Heart left ventricle (tissue), 16 donors: Measurements from ENCODE around the gene HSPA9. TPM values are rescaled to one million over a fixed set of nuclear protein-coding genes. Genes with fewer than 3 reads are reported as not detected.
A peak's percentile ranks its signal among the peaks of the same experiment; 100 is the strongest.

Source experiments
- ATAC-seq, 4 donors: fragments of 200-7000 bp; cut with Tn5 transposase; one replicate each; pipeline ENCODE4 v1.9.1; 2020 to 2022; ENCODE audit warnings: moderate library complexity in 4 of 4, mild to moderate bottlenecking in 3 of 4, moderate number of reproducible peaks in 1 of 4
- DNase-seq, 5 donors: peaks; one replicate each; pipeline ENCODE4 v3.0.0-alpha.2; 2020
- H3K27ac ChIP-seq, 12 donors: fragments of 200-600 bp; sonication (generic) in 4 of 12; one replicate each; pipeline versions ENCODE4 v1.5.0 to v1.8.0; 2016 to 2022; ENCODE audit warnings: mild to moderate bottlenecking in 2 of 12
- H3K27me3 ChIP-seq, 9 donors: fragments of 200-600 bp; sonication (generic) in 2 of 9; one replicate each; pipeline versions ENCODE4 v1.5.1 to v1.8.0; 2016 to 2022; ENCODE audit warnings: mild to moderate bottlenecking in 3 of 9
- H3K36me3 ChIP-seq, 9 donors: fragments of 200-600 bp; sonication (generic) in 2 of 9; one replicate each; pipeline versions ENCODE4 v1.5.0 to v1.8.0; 2018 to 2022; ENCODE audit warnings: mild to moderate bottlenecking in 2 of 9
- H3K4me1 ChIP-seq, 12 donors: fragments of 200-600 bp; sonication (generic) in 4 of 12; one replicate each; pipeline versions ENCODE4 v1.5.0 to v1.8.0; 2016 to 2022; ENCODE audit warnings: mild to moderate bottlenecking in 3 of 12
- H3K4me3 ChIP-seq, 12 donors: fragments of 200-600 bp; sonication (generic) in 4 of 12; one replicate each; pipeline versions ENCODE4 v1.5.0 to v1.8.0; 2017 to 2022; ENCODE audit warnings: mild to moderate bottlenecking in 9 of 12, moderate library complexity in 4 of 12
- H3K9me3 ChIP-seq, 12 donors: fragments of 200-600 bp; sonication (generic) in 4 of 12; one replicate each; pipeline versions ENCODE4 v1.5.0 to v1.8.0; 2016 to 2022; ENCODE audit warnings: mild to moderate bottlenecking in 1 of 12
- POLR2A ChIP-seq, 2 donors: fragments of 450-650 bp; IDR thresholded peaks; one replicate each; pipeline ENCODE4 v1.6.1; 2017; ENCODE audit warnings: antibody characterized with exemption in 2 of 2, mild to moderate bottlenecking in 2 of 2, moderate library complexity in 2 of 2
- WGBS, 4 donors: extraction: QIAGEN DNeasy Blood & Tissue Kit in 2 of 4; methylation state at CpG; one replicate each; pipeline versions ENCODE4 v1.1.5 to v1.1.7; 2013 to 2018; 5-methylcytosine and 5-hydroxymethylcytosine counted together
- intact Hi-C, 10 donors: fragments of 100-400 bp; cut with DNase I; formaldehyde crosslinking; loops; one replicate each; pipeline versions ENCODE4 v1.11.1 to v1.14.2; 2022
- polyA plus RNA-seq, 2 donors: library from polyadenylated mRNA; stranded (reverse); fragments of 200-250 nt; gene quantifications; one replicate each; pipeline ENCODE4 v1.2.3, GENCODE V29; 2013
- total RNA-seq, 9 donors: library from RNA; depleted of rRNA in 2 of 9; stranded (reverse); fragments of >200 nt in 2 of 9; fragmentation: NEBNext Ultra II Directional in 3 of 9; extraction: Animal tissue kit (Norgen Biotek cat#: 25700) in 3 of 9; gene quantifications; one replicate each; pipeline versions ENCODE4 v1.1.0 to v1.2.4, GENCODE V29; 2016 to 2023
- TF ChIP-seq, protein P1 (sequence below), 12 donors: fragments of 200-600 bp; sonication (generic) in 4 of 12; IDR thresholded peaks; one replicate each; pipeline versions ENCODE4 v1.5.0 to v1.8.0; 2018 to 2022; ENCODE audit warnings: antibody characterized with exemption in 12 of 12, mild to moderate bottlenecking in 5 of 12
- donor health status: ischemic (EF 13 %, LVEDD 7.1; RV severe dilation, severe dysfunction).
- donor health status: healthy with polysubstance abuse.
- donor health status: DM: no; HTN: yes; CAD: no.
- donor health status: DM: no; HTN: no; CAD: no.
- donor health status: ischemic (EF 25% LVEDD 6.9; RV normal size, moderate dysfunction).
- donor health status: ischemic (EF 25% LVEDD 5.7; RV mildly dilated, moderate dysfunction).
- donor health status: healthy.
- donor health status: DM: yes; HTN: yes; CAD: no.
- donor health status: ischemic (EF 35%, LVEDD 5.7; RV mildly dilated, moderate dysfunction).
- donor health status: nonischemic (EF 11% LVEDD 7.7; RV severe dilation, severe dysfunction).
- donor health status: DM: yes; HTN: yes; CAD: no.
- donor health status: PGD.
- donor health status: ischemic (EF 29% LVEDD 5.4; RV normal size, mild dysfunction).
- donor health status: nonischemic (EF 23%, LVEDD 6.1; RV moderate dilation, normal function).

Gene HSPA9
- total and polyA plus RNA-seq, 11 donors = 115 to 481 (median 313) TPM

DNA sequence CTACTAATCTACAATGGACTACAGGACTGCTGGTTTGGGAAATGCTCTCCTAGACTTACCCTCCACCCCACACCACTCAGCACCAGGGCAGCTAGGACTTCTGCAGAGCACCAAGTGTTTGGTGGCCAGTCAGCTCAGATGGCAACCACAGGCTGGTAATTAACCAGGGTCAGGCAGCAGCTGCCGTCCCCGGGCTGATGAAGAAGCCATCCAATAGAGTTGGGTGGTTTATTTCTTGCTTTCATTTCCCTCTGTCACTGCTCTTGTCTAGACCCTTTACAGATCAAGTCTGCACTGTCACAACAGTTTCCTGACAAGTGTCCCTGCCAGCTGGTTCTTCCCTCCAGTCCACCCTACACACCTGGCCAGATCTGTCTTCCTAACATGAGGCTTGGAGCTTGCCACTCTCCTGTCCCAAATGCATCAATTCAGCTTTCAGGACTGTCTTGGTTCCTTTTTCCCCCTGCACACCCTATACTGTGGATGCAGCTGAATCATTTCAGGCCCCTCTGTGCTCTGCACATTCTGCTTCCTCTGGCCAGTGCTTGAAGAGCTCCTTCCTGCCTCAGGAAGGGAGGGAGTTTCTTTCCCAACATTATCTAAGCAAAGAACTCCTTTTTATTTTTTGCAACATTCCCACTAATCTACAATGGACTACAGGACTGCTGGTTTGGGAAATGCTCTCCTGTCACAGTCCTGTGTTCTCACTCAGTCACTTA lies 30.2 kb upstream of the HSPA9 start:
- intact Hi-C loops = no loop called here
- 44 to 59% (median 52%) methylated on average over 2 of the region's 2 CpGs for WGBS, 4 donors
- Histone ChIP-seq H3K4me3 (no peak overlapping the region), H3K27ac (peak overlapping the region in 2 of 12 donors; percentile 18 to 22), H3K36me3 (no peaks in the 10 kb centered on the region), H3K9me3 (no peaks in the 10 kb centered on the region), H3K27me3 (no peaks in the 10 kb centered on the region), H3K4me1 (peaks cover 0 to 28% (median under 1%) of the 10 kb centered on the region in 12 donors)
- peak in 1 of 4 donors; percentile 41 for ATAC-seq
- no peak for DNase-seq
- no peak for TF ChIP-seq POLR2A (IDR thresholded peaks at IDR 0.05)
- TF ChIP-seq, protein P1, sequence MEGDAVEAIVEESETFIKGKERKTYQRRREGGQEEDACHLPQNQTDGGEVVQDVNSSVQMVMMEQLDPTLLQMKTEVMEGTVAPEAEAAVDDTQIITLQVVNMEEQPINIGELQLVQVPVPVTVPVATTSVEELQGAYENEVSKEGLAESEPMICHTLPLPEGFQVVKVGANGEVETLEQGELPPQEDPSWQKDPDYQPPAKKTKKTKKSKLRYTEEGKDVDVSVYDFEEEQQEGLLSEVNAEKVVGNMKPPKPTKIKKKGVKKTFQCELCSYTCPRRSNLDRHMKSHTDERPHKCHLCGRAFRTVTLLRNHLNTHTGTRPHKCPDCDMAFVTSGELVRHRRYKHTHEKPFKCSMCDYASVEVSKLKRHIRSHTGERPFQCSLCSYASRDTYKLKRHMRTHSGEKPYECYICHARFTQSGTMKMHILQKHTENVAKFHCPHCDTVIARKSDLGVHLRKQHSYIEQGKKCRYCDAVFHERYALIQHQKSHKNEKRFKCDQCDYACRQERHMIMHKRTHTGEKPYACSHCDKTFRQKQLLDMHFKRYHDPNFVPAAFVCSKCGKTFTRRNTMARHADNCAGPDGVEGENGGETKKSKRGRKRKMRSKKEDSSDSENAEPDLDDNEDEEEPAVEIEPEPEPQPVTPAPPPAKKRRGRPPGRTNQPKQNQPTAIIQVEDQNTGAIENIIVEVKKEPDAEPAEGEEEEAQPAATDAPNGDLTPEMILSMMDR (IDR thresholded peaks at IDR 0.05) = no peak

DNA sequence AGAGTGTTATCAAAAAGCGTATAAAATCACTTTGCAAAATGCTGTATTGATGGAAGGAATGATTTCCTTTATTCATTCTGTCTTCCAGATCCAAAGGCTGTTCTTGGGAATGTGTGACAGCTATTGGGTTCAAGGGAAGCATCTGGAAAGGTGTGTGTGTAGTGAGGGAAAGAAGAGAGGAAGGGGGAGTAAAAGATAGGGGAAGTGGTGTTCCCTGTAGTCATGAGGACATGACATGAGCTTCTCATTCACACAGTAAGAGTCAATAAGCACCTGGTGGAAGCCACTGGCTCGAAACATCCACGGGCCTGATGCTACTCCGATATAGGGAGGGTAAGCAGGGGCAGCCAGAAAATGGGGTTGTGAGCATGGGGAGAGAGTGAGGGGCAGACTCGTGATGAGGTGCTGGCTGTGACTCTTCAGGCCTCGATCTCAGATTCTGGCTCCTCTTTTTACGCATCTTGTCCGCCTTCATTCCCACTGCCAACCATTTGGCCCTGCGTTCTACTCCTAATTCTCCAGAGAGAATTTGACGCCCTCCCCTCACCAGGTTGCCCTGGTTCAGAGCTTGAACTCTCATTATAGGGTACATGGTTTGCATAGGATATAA lies 29.1 kb upstream of the HSPA9 start:
- H3K4me3 ChIP-seq = no peak overlapping the region
- H3K27me3 ChIP-seq = no peaks in the 10 kb centered on the region
- intact Hi-C loops = no loop called here
- 94 to 97% (median 95%) methylated on average over 10 of the region's 10 CpGs for WGBS, 4 donors
- no peak for TF ChIP-seq POLR2A (IDR thresholded peaks at IDR 0.05)
- TF ChIP-seq, protein P1 (IDR thresholded peaks at IDR 0.05) = no peak
- H3K4me1 ChIP-seq = peaks cover 0 to 26% (median 0%) of the 10 kb centered on the region in 12 donors
- DNase-seq (no peak), ATAC-seq (no peak)
- no peaks in the 10 kb centered on the region for H3K9me3 ChIP-seq
- no peak overlapping the region for H3K27ac ChIP-seq
- no peaks in the 10 kb centered on the region for H3K36me3 ChIP-seq

DNA sequence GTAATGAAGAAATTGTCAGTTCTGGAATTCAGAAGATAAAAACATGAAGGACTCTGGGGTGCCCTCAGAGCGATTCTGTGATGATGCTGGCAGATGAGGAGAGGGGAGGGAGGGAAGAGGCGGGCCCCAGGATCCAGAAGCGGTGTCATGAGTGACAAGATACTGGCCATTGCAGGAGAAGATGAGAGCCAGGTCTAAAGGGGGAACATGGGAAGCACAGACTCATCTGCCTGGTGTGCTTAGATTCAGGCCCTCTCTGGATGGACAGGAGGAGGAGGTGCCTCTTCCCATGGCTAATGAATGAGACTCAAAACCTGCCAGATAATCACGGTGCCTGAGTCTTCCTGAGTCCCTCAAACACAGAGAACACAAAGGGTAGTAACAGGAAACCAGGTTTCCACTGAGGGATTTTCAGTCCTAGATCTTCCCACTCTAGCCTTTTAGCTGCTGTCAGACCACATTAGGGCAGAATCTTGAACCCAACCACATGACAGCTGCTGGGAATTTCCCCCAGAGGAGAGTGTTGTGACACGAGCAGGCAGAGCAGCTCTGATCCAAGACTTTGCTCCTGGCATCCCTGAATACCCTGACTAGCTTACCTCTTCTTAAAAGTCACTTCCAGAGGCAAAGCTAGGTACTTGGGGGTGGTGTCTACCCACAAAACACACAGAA lies 28.2 kb upstream of the HSPA9 start:
- H3K4me3 ChIP-seq = no peak overlapping the region
- no peak for TF ChIP-seq POLR2A (IDR thresholded peaks at IDR 0.05)
- TF ChIP-seq, protein P1 (IDR thresholded peaks at IDR 0.05) = no peak
- no peaks in the 10 kb centered on the region for H3K27me3 ChIP-seq
- ATAC-seq = no peak
- peaks cover 0 to 26% (median 0%) of the 10 kb centered on the region in 12 donors for H3K4me1 ChIP-seq
- intact Hi-C loops = no loop called here
- no peaks in the 10 kb centered on the region for H3K9me3 ChIP-seq
- WGBS, 4 donors = 64 to 72% (median 71%) methylated on average over 5 of the region's 5 CpGs
- DNase-seq = no peak
- no peak overlapping the region for H3K27ac ChIP-seq
- H3K36me3 ChIP-seq = no peaks in the 10 kb centered on the region

DNA sequence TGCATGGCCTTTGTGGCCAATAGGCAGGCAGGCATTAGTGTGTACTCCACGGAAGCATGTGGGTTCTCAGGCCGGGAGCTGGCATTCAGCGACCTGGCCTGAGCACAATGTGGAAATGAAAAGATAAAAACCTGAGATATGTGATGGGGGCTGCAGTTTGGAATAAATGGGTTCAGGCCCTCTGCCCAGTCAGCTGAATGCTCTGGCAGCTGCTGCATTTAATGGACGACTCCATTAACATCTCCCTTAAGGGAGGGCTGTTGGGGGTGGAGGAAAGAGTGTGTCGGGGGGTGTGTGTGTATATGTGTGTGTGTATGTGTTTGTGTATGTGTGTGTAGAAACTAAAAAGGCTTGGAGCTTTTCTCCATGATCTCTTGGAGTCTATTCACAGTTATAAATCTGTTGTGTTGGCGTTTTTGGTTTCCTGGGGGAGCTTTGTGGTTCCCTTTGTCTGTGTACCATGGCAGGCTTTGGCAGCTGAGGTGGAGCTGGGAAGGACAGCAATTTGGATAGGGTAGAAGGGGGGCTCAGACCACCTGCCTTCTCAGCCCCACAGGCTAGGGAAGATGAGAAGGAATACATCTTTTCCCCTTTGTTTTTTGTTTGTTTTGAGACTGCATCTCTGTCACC lies 27.3 kb upstream of the HSPA9 start:
- H3K4me1 ChIP-seq = peaks cover 0 to 26% (median 0%) of the 10 kb centered on the region in 12 donors
- no peak overlapping the region for H3K27ac ChIP-seq
- H3K4me3 ChIP-seq = no peak overlapping the region
- WGBS, 4 donors = 63 to 76% (median 74%) methylated on average over 6 of the region's 6 CpGs
- DNase-seq (no peak), ATAC-seq (no peak)
- TF ChIP-seq POLR2A (IDR thresholded peaks at IDR 0.05) = no peak
- TF ChIP-seq, protein P1 (IDR thresholded peaks at IDR 0.05) = no peak
- no peaks in the 10 kb centered on the region for H3K27me3 ChIP-seq
- H3K36me3 ChIP-seq = no peaks in the 10 kb centered on the region
- intact Hi-C loops = no loop called here
- no peaks in the 10 kb centered on the region for H3K9me3 ChIP-seq
